Trophoblast cell (in vitro differentiated cells and primary cell): Measurements from ENCODE around the gene NDUFB5.
"Not testable (repeated sequence)": the region's sequence is repeated elsewhere in the genome, so short reads cannot be mapped to it uniquely, and the experiment has no call there.

Source experiments
- DNase-seq, 2 donors: peaks; one replicate each; pipeline ENCODE4 v3.0.0-alpha.2; 2016
- H2AFZ ChIP-seq: 2 replicates; pipeline ENCODE4 v1.6.1; 2013; ENCODE audit warnings: low read length, moderate library complexity, mild to moderate bottlenecking; ENCODE audit not compliant: insufficient read depth, poor library complexity
- H2AK5ac ChIP-seq: 2 replicates; pipeline ENCODE4 v1.6.1; 2013; ENCODE audit warnings: mild to moderate bottlenecking, low read length
- H2BK120ac ChIP-seq: 2 replicates; pipeline ENCODE4 v1.6.1; 2013; ENCODE audit warnings: low read length, mild to moderate bottlenecking, moderate library complexity; ENCODE audit not compliant: insufficient read depth, poor library complexity
- H2BK12ac ChIP-seq: 2 replicates; pipeline ENCODE4 v1.6.1; 2013; ENCODE audit warnings: mild to moderate bottlenecking, low read length, moderate library complexity
- H2BK5ac ChIP-seq: 2 replicates; pipeline ENCODE4 v1.6.1; 2013; ENCODE audit warnings: low read length, low read depth, moderate library complexity, mild to moderate bottlenecking; ENCODE audit not compliant: poor library complexity
- H3K14ac ChIP-seq: 2 replicates; pipeline ENCODE4 v1.6.1; 2013; ENCODE audit warnings: mild to moderate bottlenecking, low read length
- H3K18ac ChIP-seq: 2 replicates; pipeline ENCODE4 v1.6.1; 2013; ENCODE audit warnings: mild to moderate bottlenecking, low read length
- H3K23ac ChIP-seq: 2 replicates; pipeline ENCODE4 v1.6.1; 2013; ENCODE audit warnings: low read length
- H3K27ac ChIP-seq: 2 replicates; pipeline ENCODE4 v1.5.1; 2013; ENCODE audit warnings: low read depth, mild to moderate bottlenecking, inconsistent platforms, low read length, moderate library complexity
- H3K27me3 ChIP-seq: 2 replicates; pipeline ENCODE4 v1.6.1; 2013; ENCODE audit warnings: inconsistent platforms, mild to moderate bottlenecking, low read length, moderate library complexity; ENCODE audit not compliant: insufficient read depth
- H3K36me3 ChIP-seq, 2 experiments: 1 replicate in 1 of 2; 2 replicates in 1 of 2; pipeline ENCODE4 v1.6.1; 2013; ENCODE audit warnings: low read length in 2 of 2, mild to moderate bottlenecking in 2 of 2, moderate library complexity in 1 of 2; ENCODE audit not compliant: insufficient read depth in 2 of 2, control insufficient read depth in 1 of 2
- H3K4ac ChIP-seq: 2 replicates; pipeline ENCODE4 v1.6.1; 2013; ENCODE audit warnings: low read depth, mild to moderate bottlenecking, low read length, moderate library complexity
- H3K4me1 ChIP-seq, 2 experiments: 1 replicate in 1 of 2; 2 replicates in 1 of 2; pipeline ENCODE4 v1.6.1; 2013; ENCODE audit warnings: low read length in 2 of 2, mild to moderate bottlenecking in 2 of 2, moderate library complexity in 1 of 2; ENCODE audit not compliant: insufficient read depth in 2 of 2, control insufficient read depth in 1 of 2
- H3K4me2 ChIP-seq: 2 replicates; pipeline ENCODE4 v1.6.1; 2013; ENCODE audit warnings: inconsistent platforms, mild to moderate bottlenecking, low read length, moderate library complexity
- H3K4me3 ChIP-seq: 2 replicates; pipeline ENCODE4 v1.5.1; 2013; ENCODE audit warnings: mild to moderate bottlenecking, low read depth, low read length, inconsistent platforms
- H3K79me1 ChIP-seq: one replicate; pipeline ENCODE4 v1.6.1; 2013; ENCODE audit warnings: low read length
- H3K79me2 ChIP-seq: 2 replicates; pipeline ENCODE4 v1.6.1; 2013; ENCODE audit warnings: low read length, mild to moderate bottlenecking; ENCODE audit not compliant: control insufficient read depth, insufficient read depth, poor library complexity
- H3K9ac ChIP-seq: 2 replicates; pipeline ENCODE4 v1.6.1; 2013; ENCODE audit warnings: mild to moderate bottlenecking, low read length
- H3K9me3 ChIP-seq: 2 replicates; pipeline ENCODE4 v1.6.1; 2013; ENCODE audit warnings: low read depth, mild to moderate bottlenecking, control low read depth, inconsistent platforms, low read length; ENCODE audit not compliant: insufficient read depth
- H4K12ac ChIP-seq: 2 replicates; pipeline ENCODE4 v1.6.1; 2013; ENCODE audit warnings: low read depth, mild to moderate bottlenecking, low read length, moderate library complexity
- H4K8ac ChIP-seq: 2 replicates; pipeline ENCODE4 v1.6.1; 2013; ENCODE audit warnings: low read depth, mild to moderate bottlenecking, low read length, moderate library complexity
- H4K91ac ChIP-seq: one replicate; pipeline ENCODE4 v1.6.1; 2013; ENCODE audit warnings: low read depth, mild to moderate bottlenecking, low read length, moderate library complexity
- WGBS: extraction: QIAGEN DNeasy Blood & Tissue Kit; methylation state at CpG from one replicate; pipeline ENCODE4 v1.1.7; 2013; ENCODE audit warnings: missing lambda C conversion rate; ENCODE audit not compliant: insufficient read length, insufficient coverage; ENCODE audit errors: extremely low coverage; 5-methylcytosine and 5-hydroxymethylcytosine counted together

NDUFB5 gene

DNA sequence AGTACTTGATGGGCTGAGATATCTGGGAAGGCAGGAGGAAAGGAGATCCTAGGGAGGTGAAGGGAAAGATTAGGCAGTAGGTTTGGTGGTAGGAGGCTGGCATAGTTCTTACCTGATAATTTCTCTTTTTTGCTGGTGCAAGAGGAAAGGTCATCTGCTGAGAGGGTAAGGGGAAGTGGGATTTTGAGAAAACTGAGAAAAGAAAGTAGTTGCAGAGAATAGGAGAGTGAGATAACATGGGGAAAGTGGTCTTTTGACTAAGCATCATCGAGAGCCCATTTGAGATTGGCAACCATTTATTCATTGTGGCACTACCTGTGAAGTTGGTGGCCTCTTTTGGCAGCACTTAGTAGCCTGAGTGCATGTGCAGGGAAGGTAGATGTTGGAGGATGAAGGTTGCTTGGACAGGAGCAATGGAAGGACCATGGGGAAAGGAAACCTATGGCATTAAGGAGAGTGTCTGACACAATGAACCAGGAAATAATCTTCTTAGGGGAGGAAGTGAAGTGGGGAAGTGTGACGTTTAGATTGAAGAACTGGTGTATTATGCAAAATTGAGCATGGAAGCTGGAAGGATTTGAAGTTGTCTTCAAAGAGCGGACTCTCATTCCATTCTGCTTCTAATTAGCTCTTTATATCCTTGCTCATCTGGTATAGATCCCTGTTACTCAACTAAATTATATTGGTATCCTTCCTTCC is 26.3 kb downstream of the NDUFB5 start:
- no peak overlapping the region for H3K4me3 ChIP-seq
- H3K79me2 ChIP-seq, result no peaks in the 10 kb centered on the region
- H2AK5ac ChIP-seq, result no peak overlapping the region
- no peak overlapping the region for H3K27ac ChIP-seq
- no peak overlapping the region for H3K9ac ChIP-seq
- H4K91ac ChIP-seq, result no peak overlapping the region
- no peak overlapping the region for H3K23ac ChIP-seq
- no peak overlapping the region for H2BK12ac ChIP-seq
- H3K27me3 ChIP-seq, result no peaks in the 10 kb centered on the region
- 100% methylated on average over 1 of the region's 3 CpGs for WGBS
- H3K14ac ChIP-seq, result no peak overlapping the region
- no peak overlapping the region for H4K8ac ChIP-seq
- H2BK120ac ChIP-seq, result no peak overlapping the region
- no peak overlapping the region for H3K4me2 ChIP-seq
- no peak overlapping the region for H4K12ac ChIP-seq
- no peak overlapping the region for H3K4ac ChIP-seq
- no peaks in the 10 kb centered on the region for H3K79me1 ChIP-seq
- no peaks in the 10 kb centered on the region for H3K4me1 ChIP-seq
- H2BK5ac ChIP-seq, result no peak overlapping the region
- no peaks in the 10 kb centered on the region for H3K36me3 ChIP-seq
- H2AFZ ChIP-seq, result no peak overlapping the region
- no peaks in the 10 kb centered on the region for H3K9me3 ChIP-seq
- H3K18ac ChIP-seq, result no peak overlapping the region
- DNase-seq, result no peak

DNA sequence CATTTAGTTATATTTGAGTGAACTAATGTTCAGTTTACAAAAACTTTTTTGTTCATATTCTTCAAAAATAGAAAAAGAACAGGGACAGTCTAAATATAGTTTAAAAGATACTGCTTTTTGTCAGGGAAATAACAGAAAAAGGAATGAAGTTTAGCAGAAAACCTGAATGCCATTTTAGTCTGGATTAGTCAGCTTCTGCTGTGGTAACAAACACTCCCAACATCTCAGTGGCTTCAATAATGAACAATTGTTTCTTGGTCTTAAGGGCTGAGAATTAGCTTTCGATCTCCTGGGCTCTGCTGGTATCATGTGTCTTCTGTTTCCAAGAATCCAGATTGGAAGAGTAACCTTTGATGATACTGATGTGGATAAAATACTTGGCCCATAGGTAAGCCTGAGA is 35.9 kb downstream of the NDUFB5 start:
- no peak overlapping the region for H2BK120ac ChIP-seq
- no peak overlapping the region for H2AFZ ChIP-seq
- no peaks in the 10 kb centered on the region for H3K9me3 ChIP-seq
- no peak overlapping the region for H3K9ac ChIP-seq
- H2BK12ac ChIP-seq, result no peak overlapping the region
- H3K4me3 ChIP-seq, result no peak overlapping the region
- no CpG with 5 or more reads among the region's 1 CpG for WGBS
- no peak overlapping the region for H2AK5ac ChIP-seq
- no peak overlapping the region for H3K27ac ChIP-seq
- no peak overlapping the region for H2BK5ac ChIP-seq
- H4K8ac ChIP-seq, result no peak overlapping the region
- no peak overlapping the region for H3K14ac ChIP-seq
- H3K4me1 ChIP-seq, result peaks cover 0 to 3% of the 10 kb centered on the region in 2 experiments
- no peak overlapping the region for H4K12ac ChIP-seq
- H3K79me2 ChIP-seq, result no peaks in the 10 kb centered on the region
- no peaks in the 10 kb centered on the region for H3K36me3 ChIP-seq
- no peak overlapping the region for H3K18ac ChIP-seq
- no peak overlapping the region for H4K91ac ChIP-seq
- H3K4ac ChIP-seq, result no peak overlapping the region
- no peaks in the 10 kb centered on the region for H3K27me3 ChIP-seq
- H3K4me2 ChIP-seq, result no peak overlapping the region
- no peaks in the 10 kb centered on the region for H3K79me1 ChIP-seq
- no peak overlapping the region for H3K23ac ChIP-seq
- no peak for DNase-seq

DNA sequence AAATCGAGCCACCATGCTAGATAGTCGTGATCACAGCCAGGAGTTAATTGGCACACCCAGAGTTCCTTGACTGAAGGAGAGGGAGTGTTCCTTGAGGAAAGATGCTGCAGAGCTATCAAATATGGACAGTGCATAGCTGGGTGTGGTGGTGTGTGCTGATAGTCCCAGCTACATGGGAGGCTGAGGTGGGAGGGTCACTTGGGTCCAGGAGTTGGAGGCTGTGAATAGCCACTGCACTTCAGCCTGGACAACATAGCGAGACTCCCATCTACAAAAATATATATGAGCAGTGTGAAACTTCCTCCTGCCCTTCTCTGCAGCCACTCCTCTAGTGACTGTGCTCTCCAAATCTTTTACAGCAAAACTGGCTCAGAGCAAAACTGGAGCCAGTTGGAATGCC is 38.3 kb downstream of the NDUFB5 start:
- Histone ChIP-seq H3K23ac (no peak overlapping the region), H2BK12ac (no peak overlapping the region), H2BK120ac (no peak overlapping the region), H2AK5ac (no peak overlapping the region), H3K4ac (no peak overlapping the region), H4K12ac (no peak overlapping the region), H3K36me3 (no peaks in the 10 kb centered on the region), H3K4me3 (no peak overlapping the region), H3K79me1 (no peaks in the 10 kb centered on the region), H3K18ac (no peak overlapping the region), H4K91ac (no peak overlapping the region), H3K9me3 (no peaks in the 10 kb centered on the region), H3K4me1 (peaks cover 0 to 3% of the 10 kb centered on the region in 2 experiments), H4K8ac (no peak overlapping the region), H2BK5ac (no peak overlapping the region), H3K27ac (no peak overlapping the region), H3K4me2 (no peak overlapping the region), H3K9ac (no peak overlapping the region), H3K27me3 (no peaks in the 10 kb centered on the region), H3K14ac (no peak overlapping the region), H2AFZ (no peak overlapping the region), H3K79me2 (no peaks in the 10 kb centered on the region)
- no peak for DNase-seq
- WGBS, result no CpG with 5 or more reads among the region's 3 CpGs

DNA sequence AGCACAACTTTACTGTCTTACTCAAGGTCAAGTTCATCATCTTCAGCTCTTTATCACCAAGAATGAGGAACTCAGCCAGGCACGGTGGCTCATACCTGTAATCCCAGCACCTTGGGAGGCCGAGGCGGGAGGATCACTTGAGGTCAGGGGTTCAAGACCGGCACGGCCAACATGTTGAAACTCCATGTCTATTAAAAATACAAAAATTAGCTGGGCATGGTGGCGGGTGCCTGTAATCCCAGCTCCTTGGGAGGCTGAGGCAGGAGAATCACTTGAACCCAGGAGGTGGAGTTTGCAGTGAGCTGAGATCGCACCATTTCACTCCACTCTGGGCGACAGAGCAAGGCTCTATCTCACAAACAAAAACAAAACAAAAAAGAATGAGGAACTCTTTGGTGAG is 39.2 kb downstream of the NDUFB5 start:
- H3K9ac ChIP-seq, H2BK120ac ChIP-seq, H3K18ac ChIP-seq, H3K79me1 ChIP-seq, H3K23ac ChIP-seq, H4K12ac ChIP-seq, H3K4me2 ChIP-seq, H4K91ac ChIP-seq, H2BK5ac ChIP-seq, H3K27ac ChIP-seq, H3K14ac ChIP-seq, H3K4me1 ChIP-seq, H3K9me3 ChIP-seq, H3K4ac ChIP-seq, H2BK12ac ChIP-seq, H3K4me3 ChIP-seq, H2AFZ ChIP-seq, H3K79me2 ChIP-seq, H3K36me3 ChIP-seq, DNase-seq, H4K8ac ChIP-seq, H3K27me3 ChIP-seq, H2AK5ac ChIP-seq: not testable (repeated sequence)
- WGBS, result no CpG with 5 or more reads among the region's 8 CpGs
